NB4 (cell line): Measurements from ENCODE around the gene BICRAL.
"Not testable (repeated sequence)": the region's sequence is repeated elsewhere in the genome, so short reads cannot be mapped to it uniquely, and the experiment has no call there.

ENCODE experiments used
- POLR2A ChIP-seq: IDR thresholded peaks from 2 replicates; pipeline ENCODE4 v1.6.1; 2011; ENCODE audit warnings: mild to moderate bottlenecking; ENCODE audit not compliant: insufficient read length; ENCODE audit errors: extremely low read depth
- TF ChIP-seq, protein P1 (sequence below): IDR thresholded peaks from one replicate; pipeline ENCODE4 v1.5.1; 2012; ENCODE audit warnings: low read depth, low read length

GRCh38 chr6:42888201-42888600 is 106.3 kb downstream of the BICRAL start:
- TF ChIP-seq, protein P1, sequence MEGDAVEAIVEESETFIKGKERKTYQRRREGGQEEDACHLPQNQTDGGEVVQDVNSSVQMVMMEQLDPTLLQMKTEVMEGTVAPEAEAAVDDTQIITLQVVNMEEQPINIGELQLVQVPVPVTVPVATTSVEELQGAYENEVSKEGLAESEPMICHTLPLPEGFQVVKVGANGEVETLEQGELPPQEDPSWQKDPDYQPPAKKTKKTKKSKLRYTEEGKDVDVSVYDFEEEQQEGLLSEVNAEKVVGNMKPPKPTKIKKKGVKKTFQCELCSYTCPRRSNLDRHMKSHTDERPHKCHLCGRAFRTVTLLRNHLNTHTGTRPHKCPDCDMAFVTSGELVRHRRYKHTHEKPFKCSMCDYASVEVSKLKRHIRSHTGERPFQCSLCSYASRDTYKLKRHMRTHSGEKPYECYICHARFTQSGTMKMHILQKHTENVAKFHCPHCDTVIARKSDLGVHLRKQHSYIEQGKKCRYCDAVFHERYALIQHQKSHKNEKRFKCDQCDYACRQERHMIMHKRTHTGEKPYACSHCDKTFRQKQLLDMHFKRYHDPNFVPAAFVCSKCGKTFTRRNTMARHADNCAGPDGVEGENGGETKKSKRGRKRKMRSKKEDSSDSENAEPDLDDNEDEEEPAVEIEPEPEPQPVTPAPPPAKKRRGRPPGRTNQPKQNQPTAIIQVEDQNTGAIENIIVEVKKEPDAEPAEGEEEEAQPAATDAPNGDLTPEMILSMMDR, result not testable (repeated sequence)
- TF ChIP-seq POLR2A, result not testable (repeated sequence)
